ENCODE results near the gene KANSL1. TPM values are rescaled to one million over a fixed set of nuclear protein-coding genes. Genes with fewer than 3 reads are reported as not detected.

Gene KANSL1
- total and polyA plus RNA-seq, 2 donors (not counting 1 experiment from before 2014, with no cell fraction given) = 36.8 to 233 TPM

DNA sequence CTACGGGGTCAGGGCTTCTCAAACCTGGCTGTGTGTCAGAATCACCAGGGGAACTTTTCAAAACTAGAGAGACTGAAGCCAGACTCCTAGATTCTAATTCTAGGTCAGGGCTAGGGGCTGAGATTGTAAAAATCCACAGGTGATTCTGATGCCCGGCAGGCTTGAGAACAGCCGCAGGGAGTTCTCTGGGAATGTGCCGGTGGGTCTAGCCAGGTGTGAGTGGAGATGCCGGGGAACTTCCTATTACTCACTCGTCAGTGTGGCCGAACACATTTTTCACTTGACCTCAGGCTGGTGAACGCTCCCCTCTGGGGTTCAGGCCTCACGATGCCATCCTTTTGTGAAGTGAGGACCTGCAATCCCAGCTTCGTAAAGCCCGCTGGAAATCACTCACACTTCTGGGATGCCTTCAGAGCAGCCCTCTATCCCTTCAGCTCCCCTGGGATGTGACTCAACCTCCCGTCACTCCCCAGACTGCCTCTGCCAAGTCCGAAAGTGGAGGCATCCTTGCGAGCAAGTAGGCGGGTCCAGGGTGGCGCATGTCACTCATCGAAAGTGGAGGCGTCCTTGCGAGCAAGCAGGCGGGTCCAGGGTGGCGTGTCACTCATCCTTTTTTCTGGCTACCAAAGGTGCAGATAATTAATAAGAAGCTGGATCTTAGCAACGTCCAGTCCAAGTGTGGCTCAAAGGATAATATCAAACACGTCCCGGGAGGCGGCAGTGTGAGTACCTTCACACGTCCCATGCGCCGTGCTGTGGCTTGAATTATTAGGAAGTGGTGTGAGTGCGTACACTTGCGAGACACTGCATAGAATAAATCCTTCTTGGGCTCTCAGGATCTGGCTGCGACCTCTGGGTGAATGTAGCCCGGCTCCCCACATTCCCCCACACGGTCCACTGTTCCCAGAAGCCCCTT is 183.3 kb downstream of the KANSL1 start:
- POLR2A ChIA-PET = no interaction called here
- 88% methylated on average over 26 of the region's 33 CpGs for WGBS (ENCODE audit: insufficient coverage)
- no peaks in the 10 kb centered on the region for H4K20me1 ChIP-seq (ENCODE audit: control insufficient read depth, insufficient read depth, low read length, poor library complexity, severe bottlenecking)
- no peaks in the 10 kb centered on the region for H3K79me2 ChIP-seq (ENCODE audit: control insufficient read depth, insufficient read depth, low read length)
- DNase-seq (no peak), ATAC-seq (ENCODE audit: low read depth) (no peak)
- no peaks in the 10 kb centered on the region for H3K4me1 ChIP-seq (ENCODE audit: control insufficient read depth in 2 of 2, insufficient read depth in 2 of 2, low read length in 2 of 2)
- no peaks in the 10 kb centered on the region for H3K9me3 ChIP-seq (ENCODE audit: control extremely low read depth in 1 of 3, control insufficient read depth in 2 of 3, insufficient read depth in 1 of 3, low read length in 2 of 3)
- no peaks in the 10 kb centered on the region for H3K36me3 ChIP-seq (replicated peaks in 1 of 2; ENCODE audit: control extremely low read depth in 1 of 2, control insufficient read depth in 1 of 2, extremely low read depth in 1 of 2, insufficient read depth in 2 of 2, low read length in 1 of 2)
- intact Hi-C loops (cut with micrococcal nuclease) = no loop called here
- H3K27me3 ChIP-seq (replicated peaks in 1 of 4; ENCODE audit: control extremely low read depth in 1 of 4, control insufficient read depth in 3 of 4, insufficient read depth in 4 of 4, low read length in 3 of 4) = peaks cover 0 to 5% (median 0%) of the 10 kb centered on the region in 4 experiments
- TF ChIP-seq, protein P1, sequence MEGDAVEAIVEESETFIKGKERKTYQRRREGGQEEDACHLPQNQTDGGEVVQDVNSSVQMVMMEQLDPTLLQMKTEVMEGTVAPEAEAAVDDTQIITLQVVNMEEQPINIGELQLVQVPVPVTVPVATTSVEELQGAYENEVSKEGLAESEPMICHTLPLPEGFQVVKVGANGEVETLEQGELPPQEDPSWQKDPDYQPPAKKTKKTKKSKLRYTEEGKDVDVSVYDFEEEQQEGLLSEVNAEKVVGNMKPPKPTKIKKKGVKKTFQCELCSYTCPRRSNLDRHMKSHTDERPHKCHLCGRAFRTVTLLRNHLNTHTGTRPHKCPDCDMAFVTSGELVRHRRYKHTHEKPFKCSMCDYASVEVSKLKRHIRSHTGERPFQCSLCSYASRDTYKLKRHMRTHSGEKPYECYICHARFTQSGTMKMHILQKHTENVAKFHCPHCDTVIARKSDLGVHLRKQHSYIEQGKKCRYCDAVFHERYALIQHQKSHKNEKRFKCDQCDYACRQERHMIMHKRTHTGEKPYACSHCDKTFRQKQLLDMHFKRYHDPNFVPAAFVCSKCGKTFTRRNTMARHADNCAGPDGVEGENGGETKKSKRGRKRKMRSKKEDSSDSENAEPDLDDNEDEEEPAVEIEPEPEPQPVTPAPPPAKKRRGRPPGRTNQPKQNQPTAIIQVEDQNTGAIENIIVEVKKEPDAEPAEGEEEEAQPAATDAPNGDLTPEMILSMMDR (IDR thresholded peaks at IDR 0.05) = no peak
- TF ChIP-seq EZH2 (IDR thresholded peaks at IDR 0.05; ENCODE audit: borderline replicate concordance, insufficient read depth, low read depth, low read length, poor library complexity, severe bottlenecking) = no peak
- H3K4me3 Mint-ChIP-seq = no peak overlapping the region
- H3K27me3 Mint-ChIP-seq = peaks cover 8% of the 10 kb centered on the region
- no peak overlapping the region for H2AFZ ChIP-seq (ENCODE audit: insufficient read depth, low read depth, low read length, poor library complexity, severe bottlenecking)
- no peaks in the 10 kb centered on the region for H3K4me1 Mint-ChIP-seq
- no peak overlapping the region for H3K4me3 ChIP-seq (ENCODE audit: control extremely low read depth in 1 of 5, extremely low read depth in 1 of 5, insufficient read depth in 1 of 5, low read depth in 2 of 5, low read length in 4 of 5)
- CTCF ChIA-PET = interaction anchor here (1.4 kb wide), 1 partner anchor 34 kb away, joined by 4 read pairs; no protein-coding TSS in a partner anchor
- no peaks in the 10 kb centered on the region for H3K9me3 Mint-ChIP-seq (ENCODE audit: insufficient read depth)
- no peak overlapping the region for H3K9ac ChIP-seq (ENCODE audit: low read length)
- H3K27ac ChIP-seq (ENCODE audit: low read length in 2 of 2) = no peak overlapping the region
- no peak overlapping the region for H3K4me2 ChIP-seq (replicated peaks; ENCODE audit: low read depth, low read length, poor library complexity, severe bottlenecking)
- H3K27ac Mint-ChIP-seq = no peak overlapping the region

DNA sequence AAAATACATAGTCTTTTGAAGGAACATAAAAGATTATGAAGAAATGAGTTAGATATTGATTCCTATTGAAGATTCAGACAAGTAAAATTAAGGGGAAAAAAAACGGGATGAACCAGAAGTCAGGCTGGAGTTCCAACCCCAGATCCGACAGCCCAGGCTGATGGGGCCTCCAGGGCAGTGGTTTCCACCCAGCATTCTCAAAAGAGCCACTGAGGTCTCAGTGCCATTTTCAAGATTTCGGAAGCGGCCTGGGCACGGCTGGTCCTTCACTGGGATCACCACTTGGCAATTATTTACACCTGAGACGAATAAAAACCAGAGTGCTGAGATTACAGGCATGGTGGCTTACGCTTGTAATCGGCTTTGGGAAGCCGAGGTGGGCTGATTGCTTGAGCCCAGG is 184.6 kb downstream of the KANSL1 start:
- H3K9me3 ChIP-seq (ENCODE audit: control extremely low read depth in 1 of 3, control insufficient read depth in 2 of 3, insufficient read depth in 1 of 3, low read length in 2 of 3) = no peaks in the 10 kb centered on the region
- H3K4me3 ChIP-seq (ENCODE audit: control extremely low read depth in 1 of 5, extremely low read depth in 1 of 5, insufficient read depth in 1 of 5, low read depth in 2 of 5, low read length in 4 of 5) = no peak overlapping the region
- no peak overlapping the region for H3K9ac ChIP-seq (ENCODE audit: low read length)
- no peaks in the 10 kb centered on the region for H3K36me3 ChIP-seq (replicated peaks in 1 of 2; ENCODE audit: control extremely low read depth in 1 of 2, control insufficient read depth in 1 of 2, extremely low read depth in 1 of 2, insufficient read depth in 2 of 2, low read length in 1 of 2)
- H3K27ac ChIP-seq (ENCODE audit: low read length in 2 of 2) = no peak overlapping the region
- Mint-ChIP-seq H3K27ac (no peak overlapping the region), H3K4me3 (no peak overlapping the region), H3K27me3 (peaks cover 8% of the 10 kb centered on the region), H3K4me1 (no peaks in the 10 kb centered on the region), H3K9me3 (ENCODE audit: insufficient read depth) (no peaks in the 10 kb centered on the region)
- no peak for ATAC-seq (ENCODE audit: low read depth)
- no peaks in the 10 kb centered on the region for H4K20me1 ChIP-seq (ENCODE audit: control insufficient read depth, insufficient read depth, low read length, poor library complexity, severe bottlenecking)
- CTCF ChIA-PET = no interaction called here
- H3K4me1 ChIP-seq (ENCODE audit: control insufficient read depth in 2 of 2, insufficient read depth in 2 of 2, low read length in 2 of 2) = no peaks in the 10 kb centered on the region
- POLR2A ChIA-PET = no interaction called here
- intact Hi-C loops (cut with micrococcal nuclease) = no loop called here
- H3K27me3 ChIP-seq (replicated peaks in 1 of 4; ENCODE audit: control extremely low read depth in 1 of 4, control insufficient read depth in 3 of 4, insufficient read depth in 4 of 4, low read length in 3 of 4) = peaks cover 0 to 5% (median 0%) of the 10 kb centered on the region in 4 experiments
- TF ChIP-seq, protein P1 (IDR thresholded peaks at IDR 0.05) = no peak
- TF ChIP-seq EZH2 (IDR thresholded peaks at IDR 0.05; ENCODE audit: borderline replicate concordance, insufficient read depth, low read depth, low read length, poor library complexity, severe bottlenecking) = no peak
- no peak for DNase-seq
- no peak overlapping the region for H3K4me2 ChIP-seq (replicated peaks; ENCODE audit: low read depth, low read length, poor library complexity, severe bottlenecking)
- 97% methylated on average over 9 of the region's 9 CpGs for WGBS (ENCODE audit: insufficient coverage)
- H2AFZ ChIP-seq (ENCODE audit: insufficient read depth, low read depth, low read length, poor library complexity, severe bottlenecking) = no peak overlapping the region
- H3K79me2 ChIP-seq (ENCODE audit: control insufficient read depth, insufficient read depth, low read length) = no peaks in the 10 kb centered on the region
